ENCODE data around the gene DENND2C.

The DENND2C gene, protein sequence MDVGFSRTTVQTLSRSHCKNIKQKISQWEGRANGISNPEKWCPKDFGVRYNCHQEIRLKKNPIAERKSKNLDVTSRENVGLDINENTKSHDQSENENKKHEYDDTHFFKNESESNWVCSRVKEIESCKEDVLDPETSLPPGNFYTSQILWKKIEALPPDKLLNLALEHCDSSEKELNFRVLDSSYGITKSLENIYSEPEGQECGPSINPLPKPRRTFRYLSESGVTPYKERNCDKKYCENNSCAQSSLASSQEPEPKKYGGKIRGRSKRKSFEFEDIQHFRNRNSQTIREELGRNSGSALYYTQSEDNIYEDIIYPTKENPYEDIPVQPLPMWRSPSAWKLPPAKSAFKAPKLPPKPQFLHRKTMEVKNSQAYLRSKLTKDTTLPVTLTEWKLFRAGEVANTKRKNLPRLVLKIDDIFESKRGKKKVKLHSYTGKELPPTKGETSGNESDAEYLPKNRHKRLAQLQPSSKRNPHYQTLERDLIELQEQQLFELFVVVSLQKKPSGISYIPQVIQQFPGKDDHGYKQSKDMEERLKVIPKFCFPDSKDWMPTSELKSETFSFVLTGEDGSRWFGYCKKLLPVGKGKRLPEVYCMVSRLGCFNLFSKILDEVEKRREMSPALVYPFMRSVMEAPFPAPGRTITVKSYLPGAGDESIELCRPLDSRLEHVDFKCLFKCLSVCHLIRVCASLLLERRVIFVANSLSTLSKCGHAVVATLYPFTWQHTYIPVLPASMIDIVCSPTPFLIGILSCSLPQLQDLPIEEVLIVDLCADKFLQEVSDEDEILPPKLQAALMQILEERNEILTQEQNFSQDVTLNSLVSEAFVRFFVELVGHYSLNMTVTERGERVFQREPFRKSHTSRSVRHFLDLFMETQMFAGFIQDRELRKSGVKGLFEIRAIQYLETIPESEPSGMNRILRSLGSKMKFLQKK

GRCh38 chr1:114669562-114670082, at the start of gene DENND2C:
Gene DENND2C, minus strand, starts transcription at chr1:114670049. Its CDS starts 44,065 bp downstream, at chr1:114625984.
- DNase-seq, result no peak

DNA sequence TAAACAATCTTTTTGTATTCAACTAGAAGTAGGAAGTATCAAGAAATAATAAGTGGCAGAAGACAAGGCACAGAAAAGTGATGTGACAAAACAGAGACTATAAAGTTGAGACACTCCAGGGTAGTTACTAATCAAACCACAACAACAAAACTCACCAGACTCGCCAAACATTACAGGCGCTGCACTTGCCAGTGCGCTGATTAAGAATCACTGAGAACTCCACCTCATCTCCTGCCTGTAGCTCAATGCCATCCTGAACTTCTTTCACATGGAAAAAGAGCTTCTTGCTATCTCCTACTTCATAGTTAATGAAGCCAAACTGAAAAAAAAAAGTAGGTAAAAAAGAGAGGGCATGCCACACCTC, 49.6 kb upstream of the DENND2C start:
- no peak for DNase-seq

GRCh38 chr1:114718661-114719423, 49.0 kb upstream of the DENND2C start:
- no peak for DNase-seq

DNA sequence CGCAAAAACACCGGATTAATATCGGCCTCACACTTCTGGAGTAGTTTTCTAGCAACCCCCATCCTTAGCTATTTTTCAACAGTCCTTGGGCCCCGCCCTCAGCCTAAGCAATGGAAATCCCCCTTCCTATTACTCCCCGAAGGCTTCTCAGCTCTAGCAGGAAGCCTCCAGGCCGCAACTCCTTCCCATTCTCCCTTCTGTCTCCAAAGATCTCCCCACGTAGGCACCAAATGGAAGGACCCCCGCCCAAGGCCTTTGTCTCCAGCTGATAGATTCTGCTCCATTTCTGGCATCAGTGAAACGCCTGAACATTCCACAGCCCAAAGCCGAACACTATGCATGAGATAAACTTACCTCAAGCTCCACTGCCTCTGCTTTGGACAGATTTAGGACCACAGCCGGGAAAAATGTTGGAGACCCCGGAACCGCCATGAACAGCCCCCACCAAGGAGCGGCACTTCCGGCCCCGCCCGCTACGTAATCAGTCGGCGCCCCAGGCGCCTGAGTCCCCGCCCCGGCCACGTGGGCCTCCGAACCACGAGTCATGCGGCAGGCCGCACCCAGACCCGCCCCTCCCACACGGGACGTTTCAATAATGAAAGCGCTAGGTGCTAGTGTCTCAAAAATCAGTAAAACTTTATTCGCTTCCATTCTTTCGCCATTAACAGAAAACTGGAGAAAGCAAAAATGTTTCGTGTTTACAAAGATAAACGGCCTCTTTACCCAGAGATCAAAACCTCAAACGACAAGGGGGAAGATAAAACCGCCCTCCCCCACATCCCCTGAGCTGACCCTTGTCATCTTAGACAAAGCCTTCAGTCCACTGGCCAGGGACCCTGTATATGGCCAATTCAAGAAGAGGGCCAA, 46.7 kb upstream of the DENND2C start, which contains the start of gene NRAS:
Gene NRAS (minus strand): TSS at position 468 of the 867 bp plus-strand sequence. CDS start 611 bp downstream, outside the sequence.
- peak; percentile 98 for DNase-seq

- DNase-seq, result no peak
Measured at GRCh38 chr1:114715952-114716303, 46.1 kb upstream of the DENND2C start.

GRCh38 chr1:114712977-114713376, 43.1 kb upstream of the DENND2C start:
- DNase-seq, result no peak

- DNase-seq, result no peak
Measured at GRCh38 chr1:114710360-114710759, 40.5 kb upstream of the DENND2C start.

DNA sequence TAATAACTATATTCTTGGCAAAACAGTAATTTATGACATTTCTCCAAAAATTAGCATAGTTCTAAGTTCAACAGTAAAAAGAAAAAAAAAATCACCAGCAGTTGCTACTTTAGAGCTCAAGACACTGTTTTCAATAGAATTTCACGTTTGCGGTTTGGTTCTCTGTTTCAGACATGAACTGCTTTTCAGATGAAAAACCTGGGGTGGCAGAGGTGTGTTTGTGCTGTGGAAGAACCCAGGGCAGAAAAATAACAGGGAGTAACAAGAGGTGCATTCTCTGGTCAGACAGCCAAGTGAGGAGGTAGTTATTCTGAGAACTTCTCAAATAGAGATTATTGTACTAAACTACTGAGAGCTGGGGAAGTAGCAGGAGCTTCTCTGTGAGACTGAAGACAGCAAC, 37.8 kb upstream of the DENND2C start:
- DNase-seq, result no peak

DNA sequence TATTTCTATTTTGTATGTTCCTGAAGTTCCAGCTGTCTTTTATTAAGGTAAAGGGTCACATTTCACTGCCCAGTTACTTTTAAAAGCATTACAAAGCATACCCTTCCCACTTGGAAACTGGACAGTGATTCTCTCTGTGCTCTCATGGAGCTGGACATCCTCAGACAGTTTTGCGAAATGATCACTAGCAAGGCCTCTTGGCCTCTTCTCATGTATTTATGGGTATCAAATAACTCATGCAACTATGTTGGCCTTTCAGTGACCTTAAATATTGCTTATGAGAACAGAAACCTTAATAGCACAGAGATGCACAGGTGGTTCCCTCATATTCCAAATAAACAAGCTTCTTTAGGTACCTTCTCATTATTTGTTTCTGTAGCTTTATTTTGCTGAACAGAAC, 33.4 kb upstream of the DENND2C start:
- DNase-seq, result no peak

DNA sequence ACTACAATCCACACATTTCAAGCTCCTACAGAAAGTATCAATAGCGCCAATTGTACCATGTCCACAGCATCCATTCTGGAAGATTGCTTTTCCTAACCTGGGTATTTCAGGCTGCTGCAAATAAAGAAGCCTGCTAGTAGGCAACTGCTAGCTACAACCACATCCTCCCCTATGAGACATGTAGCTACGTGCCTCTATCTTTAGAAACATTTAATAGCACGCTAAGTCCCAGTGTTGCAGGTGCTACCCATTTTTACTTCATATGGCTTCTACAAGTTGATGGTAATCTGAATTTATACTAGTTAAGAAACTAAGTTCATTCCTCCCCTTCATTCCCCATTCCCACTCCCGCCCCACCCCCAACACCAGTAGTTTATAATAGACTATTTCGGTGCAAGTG, 32.9 kb upstream of the DENND2C start:
- DNase-seq, result no peak

DNA sequence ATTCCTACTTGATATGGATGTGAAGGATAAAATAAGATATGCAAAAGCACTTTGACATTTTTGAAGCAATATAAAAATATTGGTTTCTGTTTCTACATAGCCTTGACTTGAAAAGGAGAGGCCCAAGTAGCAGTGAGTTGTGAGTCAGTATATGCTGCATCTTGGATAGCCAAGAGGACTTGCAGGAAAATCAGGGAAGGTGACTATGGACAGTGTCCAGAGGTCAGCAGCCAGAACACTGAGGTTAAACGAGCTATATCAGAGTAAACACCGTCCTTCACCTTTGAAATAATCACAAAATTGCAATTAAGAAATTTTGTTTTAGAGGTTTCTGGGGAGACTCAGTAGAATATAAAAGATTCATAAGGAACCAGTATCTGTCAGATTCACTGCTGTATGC, 32.1 kb upstream of the DENND2C start:
- no peak for DNase-seq

- DNase-seq, result no peak
Measured at GRCh38 chr1:114700036-114700600, 30.3 kb upstream of the DENND2C start.

DNA sequence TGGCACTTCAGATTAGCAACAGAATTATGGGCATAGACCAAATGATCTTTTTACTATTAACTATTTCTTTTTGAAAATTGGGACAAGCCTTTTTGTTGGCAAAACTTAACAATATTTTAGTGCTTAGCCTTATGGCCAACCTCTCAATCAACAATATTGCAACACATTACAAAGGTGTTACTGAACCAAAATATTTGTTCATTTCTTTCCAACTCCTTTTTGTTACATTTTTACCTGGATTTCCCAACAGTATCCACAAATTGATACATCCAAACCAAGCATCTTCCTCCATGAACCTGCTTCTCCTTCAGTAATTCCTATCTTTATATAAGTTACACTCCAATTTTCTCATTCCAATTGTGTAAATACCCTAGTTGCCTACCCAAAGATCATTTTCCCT, 27.0 kb upstream of the DENND2C start:
- DNase-seq, result no peak

DNA sequence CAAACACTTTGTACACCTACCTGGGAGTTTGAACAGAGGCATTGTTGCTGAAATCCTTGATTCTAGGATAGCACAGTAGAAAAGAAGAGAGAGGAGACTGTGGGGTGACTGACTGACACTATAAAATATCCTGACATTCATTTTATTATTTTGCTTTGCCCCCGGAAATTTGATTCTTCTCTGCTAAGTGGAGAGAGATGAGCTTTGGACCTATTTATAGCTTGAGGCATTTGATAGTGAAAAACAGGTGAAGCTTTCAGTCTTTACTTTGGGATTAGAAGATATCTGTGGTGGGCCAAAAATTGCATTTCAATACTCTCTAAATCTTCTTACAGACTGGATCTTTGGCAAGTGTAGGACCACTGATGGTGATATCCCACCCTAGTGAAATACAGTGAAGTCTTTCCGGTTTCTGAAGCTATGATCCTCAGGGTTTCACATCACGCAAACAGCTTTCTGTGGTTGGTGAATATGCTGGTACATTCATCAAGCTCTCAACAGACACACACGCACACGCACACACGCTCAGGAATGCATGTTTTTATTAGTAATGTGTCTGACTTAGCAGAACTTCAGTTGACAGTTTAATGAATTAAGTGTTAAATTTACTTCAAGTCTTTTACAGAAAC, 25.7 kb upstream of the DENND2C start, which contains the start of gene AMPD1:
Gene AMPD1 (minus strand): TSS at position 117 of the 629 bp plus-strand sequence. CDS start 75 bp downstream, at position 42.
- DNase-seq, result no peak

GRCh38 chr1:114694540-114695310, 24.9 kb upstream of the DENND2C start:
- DNase-seq, result no peak

DNA sequence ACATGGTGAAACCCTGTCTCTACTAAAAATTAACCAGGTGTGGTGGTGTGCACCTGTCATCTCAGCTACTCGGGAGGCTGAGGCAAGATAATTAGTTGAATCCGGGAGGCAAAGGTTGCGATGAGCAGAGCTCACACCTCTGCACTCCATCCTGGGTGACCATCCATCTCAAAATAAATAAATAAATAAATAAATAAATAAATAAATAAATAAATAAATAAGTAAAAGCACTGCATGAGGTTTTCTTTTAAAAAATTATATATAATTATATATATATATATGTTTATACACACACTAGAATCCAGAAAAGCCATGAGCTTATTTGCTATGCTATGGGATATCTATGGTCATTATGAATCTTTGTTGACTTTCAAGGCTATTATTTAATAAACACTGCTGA, 23.1 kb upstream of the DENND2C start:
- DNase-seq, result no peak

GRCh38 chr1:114691061-114691460, 21.2 kb upstream of the DENND2C start:
- DNase-seq, result no peak

- DNase-seq, result no peak
Measured at GRCh38 chr1:114690148-114690547, 20.3 kb upstream of the DENND2C start.

- no peak for DNase-seq
Measured at GRCh38 chr1:114688526-114688925, 18.7 kb upstream of the DENND2C start.

- DNase-seq, result no peak
Measured at GRCh38 chr1:114685851-114686250, 16.0 kb upstream of the DENND2C start.
